GM12878 (cell line): ENCODE results near the gene MARCHF4. TPM values are rescaled to one million over a fixed set of nuclear protein-coding genes. Genes with fewer than 3 reads are reported as not detected.

Experiments used
- ATAC-seq: fragments of 200-7000 bp; cut with Tn5 transposase; 3 replicates; pipeline ENCODE4 v1.9.1; 2020; ENCODE audit warnings: mild to moderate bottlenecking, moderate library complexity
- BruUV-seq: library from RNA; stranded (reverse); fragments of 400-500 nt; replicated peaks from 2 replicates; lab custom pipeline; 2021; lab: Mats Ljungman, UMichigan
- CTCF ChIA-PET: fragments of 300-600 bp; sonication (Branson Sonifier 250); formaldehyde crosslinking; extraction: SDS; loops from one replicate; lab custom pipeline; 2021; ENCODE audit warnings: inconsistent platforms; lab: Yijun Ruan, JAX
- POLR2A ChIA-PET: fragments of 350-600 bp; formaldehyde crosslinking; extraction: SDS; loops from one replicate; lab custom pipeline; 2021; ENCODE audit warnings: inconsistent platforms; lab: Charles Lee
- RAD21 ChIA-PET: fragments of 300-600 bp; sonication (Branson Sonifier 250); formaldehyde crosslinking; loops from one replicate; lab custom pipeline; 2023; ENCODE audit warnings: antibody characterized with exemption; ENCODE audit not compliant: unreplicated experiment; lab: Charles Lee
- SMC1A ChIA-PET: fragments of 300-600 bp; sonication (Branson Sonifier 250); formaldehyde crosslinking; loops from one replicate; lab custom pipeline; 2023; ENCODE audit not compliant: unreplicated experiment, uncharacterized antibody; lab: Charles Lee
- DNase-seq: peaks from one replicate; pipeline ENCODE4 v3.0.0-alpha.2; 2011; ENCODE audit warnings: low read depth, low spot score
- FAIRE-seq: peaks from 3 replicates; lab custom pipeline; 2011; peaks lifted over from hg19 to GRCh38; lab: Jason Lieb, UNC
- H2AFZ ChIP-seq: 2 replicates; pipeline ENCODE4 v1.6.0; 2011; ENCODE audit warnings: low read depth, low read length, control low read depth; ENCODE audit not compliant: control insufficient read depth
- H3K27ac ChIP-seq: 2 replicates; pipeline ENCODE4 v1.5.1; 2011; ENCODE audit warnings: control low read depth; ENCODE audit not compliant: control insufficient read depth, insufficient read depth
- H3K27me3 ChIP-seq, 2 experiments: replicated peaks in 1 of 2; 2 replicates each; pipeline versions ENCODE4 v1.6.0 to v1.6.1; 2011; ENCODE audit warnings: low read length in 1 of 2; ENCODE audit not compliant: control insufficient read depth in 2 of 2, insufficient read depth in 2 of 2
- H3K36me3 ChIP-seq, 2 experiments: 2 replicates each; pipeline ENCODE4 v1.5.1; 2011; ENCODE audit warnings: low read length in 1 of 2; ENCODE audit not compliant: control insufficient read depth in 2 of 2, insufficient read depth in 2 of 2
- H3K4me1 ChIP-seq: 2 replicates; pipeline ENCODE4 v1.6.1; 2011; ENCODE audit warnings: mild to moderate bottlenecking, low read length, moderate library complexity, mixed read lengths; ENCODE audit not compliant: control insufficient read depth, insufficient read depth
- H3K4me2 ChIP-seq: 2 replicates; pipeline ENCODE4 v1.6.0; 2011; ENCODE audit warnings: control low read depth; ENCODE audit not compliant: control insufficient read depth, insufficient read depth
- H3K4me3 ChIP-seq: fragments of 200-600 bp; sonication (generic); 2 replicates; pipeline ENCODE4 v1.5.1; 2016
- H3K79me2 ChIP-seq: 2 replicates; pipeline ENCODE4 v1.6.0; 2011; ENCODE audit warnings: low read length; ENCODE audit not compliant: control insufficient read depth, insufficient read depth
- H3K9ac ChIP-seq: 2 replicates; pipeline ENCODE4 v1.8.0; 2011; ENCODE audit warnings: low read length, control low read depth, mixed read lengths; ENCODE audit not compliant: control insufficient read depth, insufficient read depth
- H3K9me3 ChIP-seq: replicated peaks from 3 replicates; pipeline ENCODE4 v1.5.1; 2011; ENCODE audit warnings: mild to moderate bottlenecking, low read length; ENCODE audit not compliant: control insufficient read depth, insufficient read depth
- H4K20me1 ChIP-seq: 2 replicates; pipeline ENCODE4 v1.6.0; 2011; ENCODE audit not compliant: control insufficient read depth, insufficient read depth
- ATF7 ChIP-seq: fragments of 450-650 bp; IDR thresholded peaks from 2 replicates; pipeline ENCODE4 v1.6.1; 2016; ENCODE audit warnings: low read depth, mild to moderate bottlenecking
- CTCF ChIP-seq, 3 experiments: IDR thresholded peaks in 2 of 3; conservative IDR thresholded peaks in 1 of 3; 2 replicates each; pipeline ENCODE4 v1.5.1; 2011; ENCODE audit warnings: low read depth in 3 of 3, low read length in 3 of 3, mild to moderate bottlenecking in 3 of 3, control low read depth in 2 of 3, moderate library complexity in 2 of 3, inconsistent platforms in 1 of 3, mixed read lengths in 1 of 3; ENCODE audit not compliant: control insufficient read depth in 2 of 3, insufficient read depth in 1 of 3; ENCODE audit errors: extremely low read depth in 1 of 3
- ESRRA ChIP-seq: IDR thresholded peaks from 2 replicates; pipeline ENCODE4 v1.6.1; 2012; ENCODE audit warnings: mild to moderate bottlenecking, low read length, improper control_type of control experiment
- MTA2 ChIP-seq: fragments of 450-650 bp; IDR thresholded peaks from 2 replicates; pipeline ENCODE4 v1.6.1; 2016; ENCODE audit warnings: low read depth, mild to moderate bottlenecking, moderate library complexity
- RELB ChIP-seq: fragments of 450-650 bp; IDR thresholded peaks from 2 replicates; pipeline ENCODE4 v1.6.1; 2017; ENCODE audit warnings: low read depth, mild to moderate bottlenecking, moderate library complexity
- SMAD1 ChIP-seq: fragments of 450-650 bp; IDR thresholded peaks from 2 replicates; pipeline ENCODE4 v1.6.1; 2018; ENCODE audit warnings: mild to moderate bottlenecking, low read depth; ENCODE audit not compliant: partially characterized antibody
- WGBS: methylation state at CpG from one replicate; pipeline ENCODE4 v1.1.6; 2016; ENCODE audit warnings: low lambda C conversion rate; ENCODE audit not compliant: insufficient replicate concordance, insufficient coverage; ENCODE audit errors: missing lambda C conversion rate; 5-methylcytosine and 5-hydroxymethylcytosine counted together
- in situ Hi-C: fragments of 300-500 bp; cut with MboI; formaldehyde crosslinking; loops from 9 replicates; pipeline ENCODE4 v1.14.3; 2018; ENCODE audit warnings: mixed read lengths
- intact Hi-C: fragments of 100-400 bp; cut with micrococcal nuclease; formaldehyde crosslinking; loops from one replicate; pipeline ENCODE4 v1.14.2; 2022; ENCODE audit not compliant: unreplicated experiment
- polyA plus RNA-seq, 11 experiments: library from polyadenylated mRNA; depleted of rRNA in 4 of 11; unstranded in 6 of 11; stranded (reverse) in 5 of 11; fragments of >200 nt; fragmentation: Nextera tagmentation in 4 of 11; fragmentation: Illumina TruSeq in 1 of 11; extraction: Ambion mirVana in 4 of 11; extraction: Trizol in 1 of 11; gene quantifications; 1 replicate in 1 of 11; 2 replicates in 10 of 11; pipeline versions ENCODE4 v1.2.1 to v1.2.3, GENCODE V29; 2011 to 2016; ENCODE audit warnings: inconsistent platforms in 2 of 11, missing spikeins in 2 of 11, low read depth in 1 of 11
- total RNA-seq, 4 experiments: library from RNA; depleted of rRNA in 3 of 4; stranded (reverse); fragments of >200 nt in 3 of 4; fragmentation: Illumina TruSeq in 1 of 4; extraction: Trizol in 1 of 4; gene quantifications; 2 replicates each; pipeline versions ENCODE4 v1.2.1 to v1.2.3, GENCODE V29; 2013 to 2021

Gene MARCHF4
- total and polyA plus RNA-seq, 10 of the 15 experiments (the other 5 are each of a cell fraction or from before 2014, with no cell fraction given), result not detected

GRCh38 chr2:216341121-216341520 is 31.2 kb downstream of the MARCHF4 start:
- in situ Hi-C loops (no loop called here), intact Hi-C loops (no loop called here)
- RAD21 ChIA-PET, result no interaction called here
- Histone ChIP-seq H3K4me1 (no peaks in the 10 kb centered on the region), H3K4me3 (no peak overlapping the region), H3K79me2 (no peaks in the 10 kb centered on the region), H3K27ac (no peak overlapping the region), H3K27me3 (peaks cover 0 to 2% of the 10 kb centered on the region in 2 experiments; a peak in 1 of 4 replicates), H3K4me2 (no peak overlapping the region), H3K9ac (no peak overlapping the region), H2AFZ (no peak overlapping the region), H4K20me1 (no peaks in the 10 kb centered on the region), H3K9me3 (no peaks in the 10 kb centered on the region), H3K36me3 (no peaks in the 10 kb centered on the region)
- no peak for FAIRE-seq
- ATAC-seq, result no peak
- POLR2A ChIA-PET, result no interaction called here
- BruUV-seq, result no TSS peak
- TF ChIP-seq MTA2, result no peak
- TF ChIP-seq ATF7, result no peak
- TF ChIP-seq ESRRA, result no peak
- no peak for TF ChIP-seq SMAD1
- TF ChIP-seq CTCF (IDR thresholded peaks at IDR 0.05 in 2 of 3, conservative IDR thresholded peaks at IDR 0.05 in 1 of 3; ENCODE audit: control insufficient read depth in 2 of 3, extremely low read depth in 1 of 3, insufficient read depth in 1 of 3, low read depth in 3 of 3, low read length in 3 of 3), result no peak
- no peak for TF ChIP-seq RELB
- 3% methylated on average over 3 of the region's 3 CpGs for WGBS
- no peak for DNase-seq
- SMC1A ChIA-PET, result no interaction called here
- CTCF ChIA-PET, result no interaction called here
